GM21717 (cell line): ENCODE measurements around the gene UQCRC2.
A peak's percentile ranks its signal among the peaks of the same experiment; 100 is the strongest.
"Not testable (repeated sequence)": the region's sequence is repeated elsewhere in the genome, so short reads cannot be mapped to it uniquely, and the experiment has no call there.

ENCODE experiments used
- ATAC-seq: cut with Tn5 transposase; IDR thresholded peaks from one replicate; pipeline ENCODE4 v1.9.1; 2021; ENCODE audit warnings: mild to moderate bottlenecking, moderate library complexity; ENCODE audit not compliant: unreplicated experiment

UQCRC2 gene

DNA sequence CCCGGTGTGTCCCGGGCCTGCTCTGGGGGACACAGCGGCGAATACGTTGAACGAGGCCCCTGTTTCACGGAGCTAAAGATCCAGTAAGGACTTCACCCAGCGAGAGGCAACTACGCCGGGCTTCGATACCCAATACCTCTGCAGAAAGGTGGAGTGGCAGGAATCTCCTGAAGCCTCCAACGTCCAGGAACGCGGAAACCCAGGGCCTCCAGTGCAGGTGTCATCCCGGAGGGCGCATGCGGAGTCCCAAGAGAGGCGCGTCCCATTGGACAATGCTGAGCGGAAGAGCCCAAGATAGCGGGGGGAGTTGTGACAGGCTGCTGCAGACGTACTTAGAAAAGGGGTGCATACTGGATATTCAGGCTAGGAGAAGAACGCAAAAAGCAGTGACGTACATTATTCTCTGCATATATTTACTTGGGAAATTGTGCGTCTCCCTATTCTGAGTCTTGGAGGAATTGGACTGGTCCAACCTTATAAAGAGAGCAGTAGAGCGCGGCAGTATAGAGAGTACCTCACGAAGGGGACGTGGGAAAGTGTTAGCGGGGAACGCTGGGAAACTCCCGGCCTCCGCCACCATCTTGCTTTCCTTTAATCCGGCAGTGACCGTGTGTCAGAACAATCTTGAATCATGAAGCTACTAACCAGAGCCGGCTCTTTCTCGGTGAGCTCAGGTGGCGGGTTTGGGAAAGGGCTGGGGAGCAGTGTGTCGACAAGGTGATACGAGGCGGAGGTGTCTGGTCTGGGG lies at the start of gene UQCRC2:
Gene UQCRC2, plus strand, starts transcription at position 569 of the 748 bp plus-strand sequence. Its CDS starts 63 bp downstream, at position 632.
- ATAC-seq = peak; percentile 77

DNA sequence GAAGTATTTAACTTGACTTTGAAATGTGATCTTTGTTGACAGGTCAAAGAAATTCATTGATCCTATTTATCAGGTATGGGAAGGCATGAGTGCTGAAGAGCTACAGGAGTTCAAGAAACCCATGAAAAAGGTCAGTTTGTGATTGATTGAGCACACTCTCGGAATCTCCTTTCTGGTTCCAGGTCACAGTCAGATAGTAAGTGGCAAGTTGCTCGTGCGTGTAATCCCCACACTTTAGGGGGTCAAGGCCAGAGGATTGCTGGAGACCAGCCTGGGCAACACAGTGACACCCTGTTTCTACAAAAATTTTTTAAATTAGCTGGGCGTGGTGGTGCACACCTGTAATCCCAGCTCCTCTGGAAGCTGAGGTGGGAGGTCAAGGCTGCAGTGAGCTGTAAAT lies 20.5 kb upstream of the UQCRC2 start:
- not testable (repeated sequence) for ATAC-seq

DNA sequence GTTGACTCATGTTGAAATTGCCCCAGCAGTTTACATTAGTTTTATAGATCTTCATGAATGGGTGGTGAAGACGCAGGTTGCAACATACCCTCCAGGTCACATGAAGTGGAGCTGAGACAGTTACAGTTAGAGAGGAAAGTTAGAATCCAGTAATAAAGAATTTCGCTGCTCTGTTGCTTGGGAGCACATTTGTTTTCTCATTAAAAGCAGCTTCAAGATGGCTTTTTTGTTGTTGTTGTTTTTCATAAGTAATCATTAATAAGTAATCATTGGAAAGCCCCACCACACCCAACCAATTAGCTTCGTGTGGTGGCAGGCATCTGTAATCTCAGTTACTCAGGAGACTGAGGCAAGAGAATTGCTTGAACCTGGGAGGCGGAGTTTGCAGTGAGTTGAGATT lies 19.8 kb upstream of the UQCRC2 start:
- not testable (repeated sequence) for ATAC-seq

DNA sequence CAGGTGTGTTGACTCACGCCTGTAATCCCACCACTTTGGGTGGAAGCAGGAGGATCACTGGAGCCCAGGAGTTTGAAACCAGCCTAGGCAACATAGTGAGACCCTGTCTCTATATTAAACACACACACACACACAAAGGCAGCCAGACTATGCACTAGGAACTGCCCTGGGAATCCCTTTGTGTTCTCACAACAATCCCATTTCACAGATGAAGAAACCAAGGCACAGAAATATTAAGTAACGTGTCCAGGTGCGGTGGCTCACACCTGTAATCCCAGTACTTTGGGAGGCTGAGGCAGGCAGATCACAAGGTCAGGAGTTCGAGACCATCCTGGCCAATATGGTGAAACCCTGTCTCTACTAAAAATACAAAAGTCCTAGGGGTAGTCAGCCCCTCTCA lies 19.4 kb upstream of the UQCRC2 start:
- not testable (repeated sequence) for ATAC-seq

DNA sequence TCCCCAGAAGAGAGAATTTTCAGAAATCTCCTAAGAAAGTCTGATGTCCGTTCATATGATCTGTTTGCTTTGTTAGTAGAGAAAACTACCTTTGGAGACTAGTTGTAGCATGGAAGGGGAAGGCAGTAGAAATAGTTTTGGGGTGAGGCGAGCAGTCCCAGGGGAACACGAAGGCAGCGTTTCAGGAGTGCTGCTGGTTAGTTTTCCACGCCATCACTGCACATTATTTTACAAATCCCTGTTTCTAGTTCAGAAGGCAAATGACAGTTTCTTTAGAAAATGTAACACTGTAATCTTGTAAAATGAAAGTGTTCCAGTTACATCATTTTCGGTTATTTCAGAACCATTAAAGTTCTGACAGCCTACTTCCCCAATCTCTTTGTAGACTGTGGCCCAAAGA lies 16.9 kb upstream of the UQCRC2 start:
- ATAC-seq = not testable (repeated sequence)

DNA sequence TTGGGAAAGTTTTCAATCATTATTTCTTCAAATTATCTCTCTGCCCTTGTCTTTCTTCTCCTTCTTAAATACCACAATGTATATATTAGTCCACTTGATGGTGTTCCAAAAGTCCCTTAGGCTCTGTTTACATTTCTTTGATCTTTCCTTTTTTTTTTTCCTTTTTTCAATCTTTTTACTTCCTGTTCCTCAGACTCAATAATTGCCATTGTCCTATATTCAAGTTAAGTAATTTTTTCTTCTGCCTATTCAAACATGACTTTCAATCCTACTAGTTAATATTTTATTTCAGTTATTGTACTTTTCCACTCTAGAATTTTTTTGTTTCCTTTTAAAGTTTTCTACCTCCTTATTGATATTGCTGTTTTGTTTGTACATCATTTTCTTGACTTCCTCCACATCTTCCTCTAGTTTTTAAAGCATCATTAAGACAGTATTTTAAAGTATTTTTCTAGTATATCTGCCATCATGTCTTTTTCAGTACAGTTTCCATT lies 15.8 kb upstream of the UQCRC2 start:
- ATAC-seq = no peak

DNA sequence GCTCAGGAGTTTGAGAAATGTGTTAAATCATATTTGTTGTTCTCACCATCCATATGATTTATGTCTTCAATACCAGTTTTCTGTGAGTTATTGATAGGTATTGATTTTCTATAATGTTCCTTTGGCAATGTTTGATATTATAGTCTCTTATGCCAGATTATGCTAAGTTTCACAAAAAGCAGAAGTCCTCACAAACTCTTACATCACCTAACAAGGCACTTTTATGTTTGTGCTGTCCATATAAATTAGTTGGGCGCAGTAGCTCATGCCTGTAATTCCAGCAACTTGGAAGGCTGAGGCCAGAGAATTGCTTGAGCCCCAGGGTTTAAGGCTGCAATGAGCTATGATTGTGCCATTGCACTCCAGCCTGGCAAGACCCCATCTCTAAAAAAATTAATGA lies 12.6 kb upstream of the UQCRC2 start:
- ATAC-seq = no peak

DNA sequence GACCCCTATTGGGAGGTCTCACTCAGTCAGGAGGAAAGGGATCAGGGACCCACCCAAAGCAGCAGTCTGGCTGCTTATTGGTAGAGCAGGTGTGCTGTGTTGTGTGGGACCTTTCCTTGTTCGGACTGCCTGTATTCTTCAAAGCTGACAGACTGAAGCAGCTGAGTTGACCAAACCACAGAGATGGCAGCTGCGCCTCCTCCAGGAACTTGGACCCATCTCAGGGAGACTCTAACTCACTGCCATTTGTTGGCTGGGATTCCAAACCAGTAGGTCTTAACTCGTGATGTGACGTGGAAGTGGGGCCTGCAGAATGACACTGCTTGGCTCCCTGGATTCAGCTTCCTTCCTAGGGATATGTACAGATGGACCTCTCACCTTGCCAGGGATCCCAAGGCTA lies 9.6 kb upstream of the UQCRC2 start:
- no peak for ATAC-seq

DNA sequence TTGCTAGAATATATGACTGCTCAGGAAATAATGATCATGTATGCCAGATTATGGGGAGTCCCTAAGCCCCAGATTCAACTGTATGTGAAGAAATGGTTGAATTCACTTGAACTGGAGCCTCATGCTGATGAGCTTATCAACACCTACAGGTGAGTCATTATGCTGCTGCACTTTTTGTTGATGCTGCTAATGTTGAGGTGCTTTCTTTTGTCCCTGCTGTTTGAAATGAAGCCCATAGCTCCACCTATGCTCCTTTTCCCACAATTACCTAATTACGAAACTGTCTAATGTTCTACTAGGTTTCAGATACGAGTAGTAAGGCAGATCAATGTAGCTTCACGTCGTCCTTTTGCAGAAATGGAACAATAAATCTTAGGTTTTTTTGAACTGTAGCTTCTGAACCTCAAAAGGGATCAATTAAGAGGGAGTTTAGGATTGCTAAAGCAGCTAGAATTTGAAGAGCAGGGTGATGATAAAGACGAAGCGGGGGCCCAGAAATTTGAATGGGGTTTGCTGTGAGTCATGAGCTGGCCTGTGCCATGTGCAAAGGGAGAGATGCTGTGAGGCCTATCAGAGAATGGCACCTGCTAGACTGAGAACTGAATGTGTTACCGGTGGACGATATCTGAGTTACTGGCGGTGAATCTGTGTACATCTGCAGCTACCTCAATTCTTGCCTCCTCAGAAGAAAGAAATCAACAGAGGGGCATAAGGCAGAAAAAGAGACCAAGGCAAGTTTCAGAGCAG lies 6.1 kb upstream of the UQCRC2 start:
- ATAC-seq = no peak

DNA sequence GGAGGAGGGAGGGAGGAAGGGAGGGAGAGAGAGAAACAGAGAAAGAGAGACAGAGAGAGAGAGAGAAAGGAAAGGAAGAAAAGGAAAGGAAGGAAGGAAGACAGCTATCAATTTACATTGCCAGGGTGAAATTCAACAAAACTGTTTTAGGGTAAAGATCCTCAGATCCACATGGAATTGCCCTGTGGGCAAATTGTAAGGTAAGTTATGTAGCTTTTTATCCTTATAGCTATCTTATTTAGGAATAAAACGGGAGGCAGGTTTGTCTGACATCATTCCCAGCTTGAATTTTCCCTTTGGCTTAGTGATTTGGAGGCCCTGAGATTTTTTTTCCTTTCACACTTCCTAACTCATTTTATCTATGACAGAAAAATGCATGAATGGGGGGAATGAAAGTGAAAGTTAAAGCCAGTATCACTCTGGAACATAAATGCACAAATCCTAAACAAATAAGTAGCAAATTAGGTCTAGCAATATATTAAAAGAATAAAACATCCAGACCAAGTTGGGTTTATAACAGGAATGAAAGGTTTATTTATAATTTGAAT lies 3.4 kb upstream of the UQCRC2 start:
- ATAC-seq = no peak

DNA sequence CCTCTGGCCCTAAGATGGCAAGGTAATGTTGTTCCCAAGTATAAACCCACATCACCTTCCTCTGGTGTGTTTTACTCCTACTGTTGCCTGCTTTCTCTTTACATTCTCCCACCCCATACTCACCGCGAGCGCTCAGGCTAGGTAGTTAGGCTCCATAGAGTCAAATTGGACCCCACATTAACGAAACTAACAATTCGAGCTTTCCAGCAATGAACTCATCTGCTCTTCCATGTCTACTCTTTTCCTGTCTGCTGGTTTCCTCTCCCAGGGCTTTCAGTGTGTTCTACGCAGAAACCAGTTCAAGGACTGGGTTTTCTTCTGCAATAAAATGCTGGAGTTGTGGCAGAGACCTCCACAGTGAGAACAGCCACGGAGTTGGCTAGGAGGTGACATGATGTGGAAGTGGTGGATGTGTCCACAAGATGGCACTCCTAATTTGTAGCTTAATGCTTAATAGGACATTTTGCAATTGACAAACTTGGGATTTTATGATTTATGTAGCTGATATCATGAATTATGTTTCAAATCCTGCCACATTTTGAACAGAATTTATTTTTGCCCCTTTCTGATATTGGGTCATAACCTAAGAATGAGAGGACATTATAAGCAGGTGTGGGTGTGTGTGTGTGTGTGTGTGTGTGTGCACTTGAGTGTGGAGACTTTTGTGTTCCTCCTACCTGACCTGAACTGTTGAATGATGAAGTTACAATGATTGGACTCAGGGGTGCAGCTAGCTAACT lies 2.2 kb upstream of the UQCRC2 start:
- ATAC-seq = no peak

DNA sequence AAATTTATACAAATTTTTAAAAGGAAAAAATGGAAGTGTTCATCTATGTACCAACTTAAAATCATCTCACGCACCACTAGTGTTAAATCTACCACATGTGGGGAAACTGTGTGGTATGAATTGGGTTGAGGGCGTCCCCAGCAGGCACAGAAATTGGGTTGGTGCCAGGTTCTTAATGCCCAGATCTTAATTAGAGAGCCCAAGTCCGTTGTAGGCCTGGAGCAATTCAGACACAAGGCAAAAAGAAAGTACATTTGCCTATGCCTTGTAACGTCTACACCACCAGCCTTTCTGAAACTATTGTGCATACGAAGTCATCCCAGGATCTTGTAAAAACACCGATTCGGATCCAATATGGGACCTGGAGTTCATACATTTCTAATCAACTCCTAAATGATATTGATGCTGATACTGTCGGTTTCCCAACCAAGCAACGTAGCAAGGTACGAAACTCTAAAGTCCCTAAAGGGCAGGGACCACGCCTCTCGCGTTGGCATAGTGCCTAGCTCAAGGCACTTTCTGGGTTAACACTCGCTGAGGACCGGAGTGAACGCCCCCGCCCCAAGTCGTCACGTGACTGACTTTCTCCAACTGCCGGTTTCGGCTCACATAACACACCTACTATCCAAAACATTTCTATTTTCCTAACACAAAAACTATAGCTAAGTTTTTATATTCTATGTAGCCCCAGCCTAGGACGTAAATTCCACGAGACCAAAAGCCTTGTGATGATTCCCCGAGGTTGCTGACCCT lies 945 bp upstream of the UQCRC2 start:
- peak; percentile 30 for ATAC-seq

DNA sequence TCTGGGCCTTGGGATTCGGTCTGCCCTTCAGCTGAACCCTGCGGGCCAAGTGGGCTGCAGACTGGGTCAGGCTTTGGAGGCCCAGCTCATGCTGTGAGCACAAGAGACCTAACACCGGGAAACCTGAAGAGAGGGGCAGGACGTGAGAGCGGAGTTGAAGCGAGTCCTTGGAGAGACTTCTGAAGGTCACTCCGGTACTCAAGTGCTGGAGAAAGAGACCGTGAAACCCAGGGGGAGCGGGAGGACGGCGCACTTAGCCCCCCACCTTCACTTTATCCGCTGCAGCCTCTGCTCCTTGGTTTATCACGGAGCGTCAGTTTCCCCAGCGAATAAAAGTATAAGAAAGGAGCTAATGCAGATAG lies 361 bp downstream of the UQCRC2 start:
- peak; percentile 31 for ATAC-seq

DNA sequence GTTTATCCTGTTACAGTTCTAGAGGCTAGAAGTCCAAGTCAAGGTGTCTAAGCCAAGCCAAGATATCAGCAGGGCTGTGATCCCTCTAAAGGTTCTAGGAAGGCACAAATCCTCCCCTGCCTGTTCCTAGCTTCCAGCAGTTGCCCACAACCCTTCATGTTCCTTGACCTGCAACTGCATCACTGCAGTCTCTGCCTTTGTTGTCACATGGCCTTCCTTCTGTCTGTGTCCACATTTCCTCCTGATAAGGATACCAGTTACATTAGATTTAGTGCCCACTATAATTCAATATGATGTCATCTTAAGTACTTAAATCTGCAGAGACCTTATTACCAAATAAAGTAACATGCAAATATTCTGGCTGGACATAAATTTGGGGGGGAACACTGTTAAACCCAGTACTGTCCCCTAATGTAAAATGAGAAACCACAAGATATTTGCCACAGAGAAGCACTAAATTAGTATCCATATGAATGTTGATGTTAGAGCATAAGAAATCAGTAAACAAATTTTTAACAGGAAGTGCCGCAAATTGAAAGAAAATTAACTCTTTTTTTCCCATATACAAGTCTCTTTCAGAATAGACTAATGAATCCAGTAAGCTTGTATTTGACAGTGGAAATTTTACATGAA lies 4.7 kb downstream of the UQCRC2 start:
- ATAC-seq = no peak

DNA sequence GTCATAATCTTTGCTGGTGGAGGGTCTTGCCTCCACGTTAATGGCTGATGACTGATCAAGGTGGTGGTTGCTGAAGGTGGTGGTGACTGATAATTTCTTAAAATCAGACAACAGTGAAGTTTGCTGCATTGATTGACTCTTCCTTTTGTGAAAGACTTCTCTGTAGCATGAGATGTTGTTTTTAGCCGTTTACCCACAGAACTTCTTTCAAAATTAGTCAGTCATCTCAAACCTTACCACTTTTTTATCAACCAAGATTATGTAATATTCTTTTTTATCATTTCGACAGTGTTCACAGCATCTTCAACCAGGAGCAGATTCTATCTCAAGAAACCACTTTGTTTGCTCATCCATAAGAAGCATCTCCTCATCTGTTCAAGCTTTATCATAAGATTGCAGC lies 5.9 kb downstream of the UQCRC2 start:
- no peak for ATAC-seq

DNA sequence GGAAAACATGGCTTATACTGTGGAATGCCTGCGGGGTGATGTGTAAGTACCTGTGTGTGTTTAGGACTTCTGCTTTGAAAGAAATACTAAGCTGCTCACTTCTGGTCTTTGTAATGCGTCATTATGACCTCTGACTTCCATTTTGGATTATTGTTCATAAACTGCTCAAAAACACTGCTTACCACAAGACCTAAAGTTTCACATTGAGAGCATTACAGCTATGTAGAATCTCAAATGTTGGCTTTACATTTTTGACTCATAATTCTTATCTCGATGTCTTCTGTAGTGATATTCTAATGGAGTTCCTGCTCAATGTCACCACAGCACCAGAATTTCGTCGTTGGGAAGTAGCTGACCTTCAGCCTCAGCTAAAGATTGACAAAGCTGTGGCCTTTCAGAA lies 9.3 kb downstream of the UQCRC2 start:
- ATAC-seq = no peak

DNA sequence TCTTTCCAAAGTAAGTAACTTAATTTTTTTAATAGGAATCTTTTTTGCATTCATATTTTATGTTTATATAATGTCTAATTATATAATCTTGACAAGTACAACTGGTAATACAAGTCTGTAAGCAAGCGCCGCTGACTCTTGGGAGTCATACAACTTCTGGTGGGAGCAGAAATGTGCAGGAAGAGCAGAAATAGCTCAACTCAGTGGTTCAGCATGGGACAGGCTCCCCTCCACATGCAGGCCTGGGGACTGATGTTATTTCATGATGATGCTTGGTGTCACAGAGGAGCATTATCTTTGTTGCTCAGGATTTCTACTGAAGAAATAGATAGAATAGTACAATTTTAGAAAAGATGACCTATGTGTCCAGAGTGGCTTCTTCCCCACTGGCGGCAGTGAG lies 10.7 kb downstream of the UQCRC2 start:
- ATAC-seq = no peak

DNA sequence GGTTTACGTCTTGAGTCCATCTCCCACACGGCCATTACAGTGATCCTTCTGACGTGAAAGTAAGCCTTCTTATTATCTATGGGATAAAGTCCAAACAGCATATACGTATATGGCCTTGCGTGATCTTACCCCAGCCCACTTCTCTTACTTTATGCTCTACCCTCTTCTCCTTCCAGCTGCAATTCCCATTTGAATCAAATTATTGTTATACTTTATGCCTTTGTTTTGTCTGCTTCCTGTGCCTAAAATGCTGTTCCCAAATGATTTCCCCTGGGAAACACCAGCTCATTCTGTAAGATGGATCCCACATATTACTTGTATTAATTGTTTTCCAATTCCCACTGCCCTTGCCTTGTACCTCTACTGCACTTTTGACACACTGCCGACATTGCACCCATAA lies 11.2 kb downstream of the UQCRC2 start:
- no peak for ATAC-seq

DNA sequence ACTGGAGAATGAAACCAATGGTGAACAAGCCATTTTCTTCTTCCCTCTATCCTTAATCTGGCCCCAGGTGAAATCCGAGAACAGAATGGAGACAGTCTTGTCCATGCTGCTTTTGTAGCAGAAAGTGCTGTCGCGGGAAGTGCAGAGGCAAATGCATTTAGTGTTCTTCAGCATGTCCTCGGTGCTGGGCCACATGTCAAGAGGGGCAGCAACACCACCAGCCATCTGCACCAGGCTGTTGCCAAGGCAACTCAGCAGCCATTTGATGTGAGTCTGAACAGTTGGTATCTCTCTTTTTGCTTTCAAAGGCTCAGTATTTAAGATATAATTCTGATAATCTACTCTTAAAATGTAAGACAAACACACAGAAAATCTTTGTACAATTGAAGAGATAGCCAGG lies 18.7 kb downstream of the UQCRC2 start:
- no peak for ATAC-seq

DNA sequence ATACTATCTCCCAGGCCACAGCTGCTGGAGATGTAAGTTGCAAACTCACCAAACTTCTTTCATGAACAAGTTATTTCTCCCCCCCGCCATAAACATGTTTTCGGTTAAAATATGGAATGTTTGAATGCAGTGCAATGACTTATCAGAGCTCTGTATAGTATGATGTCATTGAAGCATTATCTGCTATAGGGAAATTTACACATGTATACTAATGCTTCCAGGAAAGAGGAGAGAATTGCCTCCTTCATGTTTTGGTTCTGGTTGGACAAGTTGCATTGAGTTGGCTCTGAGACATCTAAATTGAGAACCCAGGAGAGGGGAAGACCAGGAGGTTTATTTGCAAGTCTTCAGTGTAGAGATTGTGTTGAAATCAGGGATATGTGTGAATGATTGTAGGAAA lies 20.8 kb downstream of the UQCRC2 start:
- no peak for ATAC-seq
